ENCODE data around the gene PRR15.
"Not testable (repeated sequence)": the region's sequence is repeated elsewhere in the genome, so short reads cannot be mapped to it uniquely, and the experiment has no call there.

Gene PRR15

GRCh38 chr7:29563590-29564495, at the start of gene PRR15:
TSS of gene PRR15 (plus strand) at chr7:29563835. CDS start at chr7:29566330, 2,495 bp downstream.
- DNase-seq = no peak

- no peak for DNase-seq
Observed at GRCh38 chr7:29516491-29516890, 47.1 kb upstream of the PRR15 start.

GRCh38 chr7:29518616-29519015, 45.0 kb upstream of the PRR15 start:
- no peak for DNase-seq

- DNase-seq = no peak
Observed at GRCh38 chr7:29523728-29524127, 39.9 kb upstream of the PRR15 start.

GRCh38 chr7:29527505-29528108, 36.0 kb upstream of the PRR15 start:
- no peak for DNase-seq

- DNase-seq = not testable (repeated sequence)
Observed at GRCh38 chr7:29528526-29528925, 35.1 kb upstream of the PRR15 start.

GRCh38 chr7:29538389-29538788, 25.2 kb upstream of the PRR15 start:
- DNase-seq = no peak

- DNase-seq = no peak
Observed at GRCh38 chr7:29539471-29539870, 24.2 kb upstream of the PRR15 start.

GRCh38 chr7:29547421-29547820, 16.2 kb upstream of the PRR15 start:
- DNase-seq = no peak

- no peak for DNase-seq
Observed at GRCh38 chr7:29548823-29549222, 14.8 kb upstream of the PRR15 start.

GRCh38 chr7:29552392-29552791, 11.2 kb upstream of the PRR15 start:
- DNase-seq = no peak

- DNase-seq = no peak
Observed at GRCh38 chr7:29555061-29555460, 8.6 kb upstream of the PRR15 start.

- DNase-seq = no peak
Observed at GRCh38 chr7:29556405-29557195, 7.0 kb upstream of the PRR15 start.

GRCh38 chr7:29557954-29558353, 5.7 kb upstream of the PRR15 start:
- DNase-seq = no peak

- DNase-seq = no peak
Observed at GRCh38 chr7:29561271-29561670, 2.4 kb upstream of the PRR15 start.

- no peak for DNase-seq
Observed at GRCh38 chr7:29562307-29562706, 1.3 kb upstream of the PRR15 start.

- no peak for DNase-seq
Observed at GRCh38 chr7:29564496-29565223, 1.0 kb downstream of the PRR15 start.

- DNase-seq = no peak
Observed at GRCh38 chr7:29565224-29565630, 1.6 kb downstream of the PRR15 start.

- no peak for DNase-seq
Observed at GRCh38 chr7:29565634-29565981, 2.0 kb downstream of the PRR15 start.

- no peak for DNase-seq
Observed at GRCh38 chr7:29565982-29566746, 2.5 kb downstream of the PRR15 start.

GRCh38 chr7:29567174-29567573, 3.5 kb downstream of the PRR15 start:
- DNase-seq = no peak

- no peak for DNase-seq
Observed at GRCh38 chr7:29569648-29570047, 6.0 kb downstream of the PRR15 start.

Data from activated naive CD4-positive, alpha-beta T cell treated with anti-CD3 and anti-CD28 coated beads, Interleukin-2, amount 50 U/mL, for 16 hours (primary cell).